PC-9 (cell line): ENCODE data around the gene ZSWIM8. TPM values are rescaled to one million over a fixed set of nuclear protein-coding genes. Genes with fewer than 3 reads are reported as not detected.

Experiments
- BruUV-seq: library from RNA; stranded (reverse); fragments of 400-500 nt; replicated peaks from 2 replicates; lab custom pipeline; 2021; lab: Mats Ljungman, UMichigan
- CTCF ChIA-PET: fragments of 300-600 bp; sonication (Branson Sonifier 250); formaldehyde crosslinking; loops from one replicate; lab custom pipeline; 2022; ENCODE audit warnings: antibody characterized with exemption; lab: Charles Lee
- POLR2A ChIA-PET: fragments of 300-600 bp; sonication (Branson Sonifier 250); formaldehyde crosslinking; loops from one replicate; lab custom pipeline; 2022; ENCODE audit warnings: antibody characterized with exemption; ENCODE audit not compliant: unreplicated experiment; lab: Charles Lee
- DNase-seq, 2 experiments: peaks; one replicate each; pipeline versions ENCODE4 v3.0.0 to v3.0.0-alpha.2; 2015 to 2022; ENCODE audit warnings: mixed read lengths in 1 of 2
- H2AFZ ChIP-seq: fragments of 200-600 bp; sonication (generic); 2 replicates; pipeline ENCODE4 v1.8.1; 2017; ENCODE audit warnings: antibody characterized with exemption
- H3F3A ChIP-seq: fragments of 200-600 bp; sonication (generic); 2 replicates; pipeline ENCODE4 v1.8.1; 2017; ENCODE audit warnings: antibody characterized with exemption, mild to moderate bottlenecking, low read depth; ENCODE audit not compliant: insufficient read depth
- H3K27ac ChIP-seq: fragments of 200-600 bp; sonication (generic); 2 replicates; pipeline ENCODE4 v1.6.1; 2016; ENCODE audit warnings: mixed run types
- H3K27me3 ChIP-seq: fragments of 200-600 bp; sonication (generic); 2 replicates; pipeline ENCODE4 v1.6.1; 2016; ENCODE audit warnings: low read depth, mixed run types; ENCODE audit not compliant: insufficient read depth
- H3K36me3 ChIP-seq: fragments of 200-600 bp; sonication (generic); 2 replicates; pipeline ENCODE4 v1.6.1; 2016; ENCODE audit warnings: low read depth, mixed run types
- H3K4me1 ChIP-seq: fragments of 200-600 bp; sonication (generic); replicated peaks from 2 replicates; pipeline ENCODE4 v1.6.1; 2016; ENCODE audit warnings: mixed run types; ENCODE audit not compliant: insufficient read depth
- H3K4me2 ChIP-seq: fragments of 200-600 bp; sonication (generic); 2 replicates; pipeline ENCODE4 v1.6.1; 2017; ENCODE audit warnings: mixed run types
- H3K4me3 ChIP-seq: fragments of 200-600 bp; sonication (generic); 2 replicates; pipeline ENCODE4 v1.6.1; 2016; ENCODE audit warnings: mixed run types
- H3K79me2 ChIP-seq: fragments of 200-600 bp; sonication (generic); 2 replicates; pipeline ENCODE4 v1.6.1; 2017; ENCODE audit warnings: low read depth, mixed run types
- H3K9me2 ChIP-seq: fragments of 200-600 bp; sonication (generic); 2 replicates; pipeline ENCODE4 v1.8.1; 2017; ENCODE audit warnings: mild to moderate bottlenecking; ENCODE audit not compliant: insufficient read depth
- H3K9me3 ChIP-seq: fragments of 200-600 bp; sonication (generic); 2 replicates; pipeline ENCODE4 v1.8.1; 2016; ENCODE audit warnings: low read depth; ENCODE audit not compliant: insufficient read depth
- H4K20me1 ChIP-seq: fragments of 200-600 bp; sonication (generic); 2 replicates; pipeline ENCODE4 v1.8.1; 2017; ENCODE audit not compliant: insufficient read depth
- CTCF ChIP-seq: fragments of 200-600 bp; sonication (generic); conservative IDR thresholded peaks from 2 replicates; pipeline ENCODE4 v1.6.1; 2017; ENCODE audit warnings: mixed run types, antibody characterized with exemption, mild to moderate bottlenecking, moderate library complexity
- EZH2 ChIP-seq: fragments of 200-600 bp; sonication (generic); IDR thresholded peaks from 2 replicates; pipeline ENCODE4 v1.8.0; 2017; ENCODE audit warnings: antibody characterized with exemption, low read depth
- intact Hi-C: fragments of 100-400 bp; cut with micrococcal nuclease; formaldehyde crosslinking; loops from one replicate; pipeline ENCODE4 v1.10.0; 2022; ENCODE audit not compliant: unreplicated experiment
- total RNA-seq: library from RNA; stranded (reverse); gene quantifications from 2 replicates; pipeline ENCODE4 v1.2.3, GENCODE V29; 2021

Gene ZSWIM8
- total RNA-seq, 1 experiment from 2014 or later = 49.2 TPM

- no peaks in the 10 kb centered on the region for H3K9me3 ChIP-seq
- DNase-seq = no peak
- BruUV-seq = no TSS peak
- H3K27me3 ChIP-seq = no peaks in the 10 kb centered on the region
- peaks cover 8% of the 10 kb centered on the region; the same call in 1 of the 2 replicates for H3K79me2 ChIP-seq
- 0 out of 2 replicates have a peak, but pooled peaks cover 6% of the 10 kb centered on the region for H3K4me1 ChIP-seq
- no peak overlapping the region for H3K4me2 ChIP-seq
- peaks cover 48% of the 10 kb centered on the region for H3F3A ChIP-seq
- H3K27ac ChIP-seq = no peak overlapping the region
- CTCF ChIA-PET = no interaction called here
- TF ChIP-seq CTCF (no peak), EZH2 (no peak)
- peaks cover 69% of the 10 kb centered on the region for H3K36me3 ChIP-seq
- POLR2A ChIA-PET = no interaction called here
- H3K4me3 ChIP-seq = no peak overlapping the region
- peaks cover 71% of the 10 kb centered on the region for H4K20me1 ChIP-seq
- intact Hi-C loops = no loop called here
- no peaks in the 10 kb centered on the region for H3K9me2 ChIP-seq
- no peak overlapping the region for H2AFZ ChIP-seq
These were observed 55.6 kb downstream of the ZSWIM8 start for GRCh38 chr10:73841061-73841421.

DNA sequence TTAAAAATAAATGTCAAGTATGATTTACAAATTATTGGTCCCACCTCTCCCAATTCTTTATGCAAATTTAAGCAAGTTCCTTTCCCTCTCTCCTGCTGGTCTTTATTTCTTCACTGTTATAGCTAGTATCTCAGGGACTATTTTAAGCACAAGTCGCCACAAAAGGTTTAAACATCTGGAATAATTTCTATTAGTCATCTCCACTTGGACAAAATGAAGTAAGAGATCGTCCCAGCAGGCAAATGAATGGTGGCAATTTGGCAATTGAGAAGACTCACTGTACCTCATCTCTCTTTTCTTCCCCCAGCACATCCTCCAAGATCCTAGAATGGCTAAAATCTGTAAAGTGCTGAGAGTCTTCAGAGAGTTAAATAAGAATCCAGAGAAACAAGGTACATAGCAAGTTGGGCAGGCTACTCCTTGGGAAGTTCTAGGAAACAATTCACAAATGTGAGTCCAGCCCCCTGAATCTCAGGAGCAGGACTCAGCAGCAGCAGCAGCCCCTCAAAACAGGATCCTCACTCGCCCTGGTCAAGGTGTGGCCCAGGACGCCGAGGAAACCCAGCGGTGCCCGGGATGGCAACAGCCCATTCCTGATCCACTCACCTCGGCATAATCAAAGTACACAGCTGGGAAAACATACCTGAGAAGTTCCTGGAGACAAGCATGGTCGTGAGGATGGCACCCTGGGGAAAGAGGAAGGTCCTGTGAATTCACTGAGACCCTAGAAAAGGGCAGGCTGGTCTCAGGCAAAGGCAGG lies 56.3 kb downstream of the ZSWIM8 start:
- Histone ChIP-seq H4K20me1 (peaks cover 74% of the 10 kb centered on the region), H3K9me2 (no peaks in the 10 kb centered on the region), H3K79me2 (peaks cover 15% of the 10 kb centered on the region; the same call in 1 of the 2 replicates), H3K27me3 (no peaks in the 10 kb centered on the region), H3F3A (peaks cover 50% of the 10 kb centered on the region; the same call in 1 of the 2 replicates), H3K36me3 (peaks cover 74% of the 10 kb centered on the region), H2AFZ (no peak overlapping the region), H3K4me1 (0 out of 2 replicates have a peak, but pooled peaks cover 6% of the 10 kb centered on the region), H3K4me2 (no peak overlapping the region), H3K4me3 (no peak overlapping the region), H3K9me3 (no peaks in the 10 kb centered on the region), H3K27ac (no peak overlapping the region)
- ChIA-PET POLR2A (no interaction called here), CTCF (interaction anchor here (0.6 kb wide), 1 partner anchor 49 kb away, joined by 3 read pairs; no protein-coding TSS in a partner anchor)
- no peak for DNase-seq
- TF ChIP-seq CTCF (no peak), EZH2 (no peak)
- BruUV-seq = no TSS peak
- intact Hi-C loops = no loop called here

GRCh38 chr10:73842349-73842748 lies 56.9 kb downstream of the ZSWIM8 start:
- peaks cover 15% of the 10 kb centered on the region; the same call in 1 of the 2 replicates for H3K79me2 ChIP-seq
- TF ChIP-seq EZH2 = no peak
- no peak for TF ChIP-seq CTCF
- no peaks in the 10 kb centered on the region for H3K9me3 ChIP-seq
- no peak overlapping the region for H3K4me2 ChIP-seq
- no peak overlapping the region for H3K27ac ChIP-seq
- H3F3A ChIP-seq = peaks cover 56% of the 10 kb centered on the region; the same call in 1 of the 2 replicates
- H3K4me3 ChIP-seq = no peak overlapping the region
- no peak for DNase-seq
- CTCF ChIA-PET = interaction anchor here (0.6 kb wide), 1 partner anchor 49 kb away, joined by 3 read pairs; no protein-coding TSS in a partner anchor
- H3K36me3 ChIP-seq = peaks cover 74% of the 10 kb centered on the region
- H2AFZ ChIP-seq = no peak overlapping the region
- BruUV-seq = no TSS peak
- POLR2A ChIA-PET = no interaction called here
- no peaks in the 10 kb centered on the region for H3K9me2 ChIP-seq
- H3K27me3 ChIP-seq = no peaks in the 10 kb centered on the region
- intact Hi-C loops = no loop called here
- peaks cover 75% of the 10 kb centered on the region for H4K20me1 ChIP-seq
- H3K4me1 ChIP-seq = 0 out of 2 replicates have a peak, but pooled peaks cover 6% of the 10 kb centered on the region
